GM19023 (cell line): Measurements from ENCODE around the gene INTS2.
"Not testable (repeated sequence)": the region's sequence is repeated elsewhere in the genome, so short reads cannot be mapped to it uniquely, and the experiment has no call there.

Experiments used
- ATAC-seq: cut with Tn5 transposase; IDR thresholded peaks from one replicate; pipeline ENCODE4 v1.9.1; 2021; ENCODE audit warnings: mild to moderate bottlenecking, moderate library complexity; ENCODE audit not compliant: unreplicated experiment

Gene INTS2, protein sequence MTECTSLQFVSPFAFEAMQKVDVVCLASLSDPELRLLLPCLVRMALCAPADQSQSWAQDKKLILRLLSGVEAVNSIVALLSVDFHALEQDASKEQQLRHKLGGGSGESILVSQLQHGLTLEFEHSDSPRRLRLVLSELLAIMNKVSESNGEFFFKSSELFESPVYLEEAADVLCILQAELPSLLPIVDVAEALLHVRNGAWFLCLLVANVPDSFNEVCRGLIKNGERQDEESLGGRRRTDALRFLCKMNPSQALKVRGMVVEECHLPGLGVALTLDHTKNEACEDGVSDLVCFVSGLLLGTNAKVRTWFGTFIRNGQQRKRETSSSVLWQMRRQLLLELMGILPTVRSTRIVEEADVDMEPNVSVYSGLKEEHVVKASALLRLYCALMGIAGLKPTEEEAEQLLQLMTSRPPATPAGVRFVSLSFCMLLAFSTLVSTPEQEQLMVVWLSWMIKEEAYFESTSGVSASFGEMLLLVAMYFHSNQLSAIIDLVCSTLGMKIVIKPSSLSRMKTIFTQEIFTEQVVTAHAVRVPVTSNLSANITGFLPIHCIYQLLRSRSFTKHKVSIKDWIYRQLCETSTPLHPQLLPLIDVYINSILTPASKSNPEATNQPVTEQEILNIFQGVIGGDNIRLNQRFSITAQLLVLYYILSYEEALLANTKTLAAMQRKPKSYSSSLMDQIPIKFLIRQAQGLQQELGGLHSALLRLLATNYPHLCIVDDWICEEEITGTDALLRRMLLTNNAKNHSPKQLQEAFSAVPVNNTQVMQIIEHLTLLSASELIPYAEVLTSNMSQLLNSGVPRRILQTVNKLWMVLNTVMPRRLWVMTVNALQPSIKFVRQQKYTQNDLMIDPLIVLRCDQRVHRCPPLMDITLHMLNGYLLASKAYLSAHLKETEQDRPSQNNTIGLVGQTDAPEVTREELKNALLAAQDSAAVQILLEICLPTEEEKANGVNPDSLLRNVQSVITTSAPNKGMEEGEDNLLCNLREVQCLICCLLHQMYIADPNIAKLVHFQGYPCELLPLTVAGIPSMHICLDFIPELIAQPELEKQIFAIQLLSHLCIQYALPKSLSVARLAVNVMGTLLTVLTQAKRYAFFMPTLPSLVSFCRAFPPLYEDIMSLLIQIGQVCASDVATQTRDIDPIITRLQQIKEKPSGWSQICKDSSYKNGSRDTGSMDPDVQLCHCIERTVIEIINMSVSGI

GRCh38 chr17:61927208-61928100, at the start of gene INTS2:
Gene INTS2 (minus strand): TSS chr17:61927982. CDS start chr17:61926644, 1,338 bp downstream.
- peak; percentile 72 for ATAC-seq

DNA sequence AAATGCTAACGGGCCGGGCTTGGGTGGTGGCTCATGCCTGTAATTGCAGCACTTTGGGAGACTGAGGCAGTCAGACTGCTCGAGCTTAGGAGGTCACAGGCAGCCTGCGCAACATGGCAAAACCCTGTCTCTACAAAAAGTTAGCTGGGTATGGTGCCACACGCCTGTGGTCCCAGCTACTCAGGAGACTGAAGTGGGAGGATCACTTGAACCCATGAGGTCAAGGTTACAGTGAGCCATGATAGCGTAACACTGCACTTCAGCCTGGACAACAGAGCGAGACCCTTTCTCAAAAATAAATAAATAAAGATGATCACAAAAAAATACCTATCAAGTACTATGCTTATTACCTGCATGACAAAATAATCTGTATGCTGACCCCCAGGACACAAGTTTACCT, 46.3 kb upstream of the INTS2 start:
- ATAC-seq, result no peak

DNA sequence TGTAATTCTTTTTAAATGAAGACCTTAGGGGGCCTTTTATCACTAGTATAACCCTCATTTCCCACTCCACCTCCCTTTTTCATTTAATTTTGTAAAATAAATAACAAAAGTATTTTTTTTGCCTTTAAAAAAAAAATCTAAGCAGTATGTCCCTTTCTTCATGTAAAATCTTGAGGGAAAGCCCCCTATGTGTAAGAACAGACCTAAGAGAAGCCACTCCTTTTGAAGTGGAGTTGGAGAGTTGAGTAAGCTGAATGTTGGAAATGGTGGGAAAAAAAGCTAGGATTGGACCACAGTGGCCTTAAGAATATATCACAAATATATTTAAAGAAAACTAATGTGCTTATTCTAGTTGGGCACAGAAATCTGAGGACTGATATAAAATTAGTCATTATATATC, 44.5 kb upstream of the INTS2 start:
- ATAC-seq, result no peak

- ATAC-seq, result no peak
Measured at GRCh38 chr17:61970030-61970429, 42.2 kb upstream of the INTS2 start.

GRCh38 chr17:61968757-61969156, 41.0 kb upstream of the INTS2 start:
- ATAC-seq, result no peak

DNA sequence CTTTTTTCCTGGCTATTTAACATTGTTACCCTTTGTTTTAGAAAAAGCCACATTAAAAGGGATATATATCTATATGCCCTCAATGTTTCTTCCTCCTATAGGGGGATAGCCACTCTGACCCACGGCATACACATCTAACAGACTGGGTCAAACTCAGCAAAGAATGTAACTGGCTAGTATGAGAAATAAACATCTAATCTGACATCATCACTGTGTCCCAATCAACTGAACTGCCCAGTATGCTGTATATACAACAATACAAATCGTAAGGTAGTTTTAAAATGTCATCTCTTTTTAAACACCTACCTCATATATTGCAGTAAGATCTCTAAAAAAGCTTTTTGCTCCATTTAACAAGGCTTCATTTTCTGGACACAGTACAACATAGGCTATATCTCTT, 39.9 kb upstream of the INTS2 start:
- no peak for ATAC-seq

DNA sequence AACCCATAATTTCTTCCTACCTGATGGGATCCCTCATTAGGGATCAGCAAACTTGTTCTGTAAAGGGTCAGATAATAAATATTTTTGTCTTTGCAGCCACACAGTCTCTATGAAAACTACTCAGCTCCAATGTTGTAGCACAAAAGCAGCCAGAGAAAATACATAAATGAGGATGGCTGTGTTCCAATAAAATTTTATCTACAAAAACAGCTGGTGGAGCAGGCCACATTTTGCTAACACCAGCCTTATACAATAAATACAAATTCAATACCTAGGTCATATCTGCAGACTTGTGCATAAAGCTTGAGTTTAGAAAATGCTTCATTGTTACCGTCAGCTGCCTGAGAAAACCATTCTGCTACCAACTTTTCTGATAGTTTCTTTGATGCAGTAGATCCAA, 38.4 kb upstream of the INTS2 start:
- ATAC-seq, result no peak

DNA sequence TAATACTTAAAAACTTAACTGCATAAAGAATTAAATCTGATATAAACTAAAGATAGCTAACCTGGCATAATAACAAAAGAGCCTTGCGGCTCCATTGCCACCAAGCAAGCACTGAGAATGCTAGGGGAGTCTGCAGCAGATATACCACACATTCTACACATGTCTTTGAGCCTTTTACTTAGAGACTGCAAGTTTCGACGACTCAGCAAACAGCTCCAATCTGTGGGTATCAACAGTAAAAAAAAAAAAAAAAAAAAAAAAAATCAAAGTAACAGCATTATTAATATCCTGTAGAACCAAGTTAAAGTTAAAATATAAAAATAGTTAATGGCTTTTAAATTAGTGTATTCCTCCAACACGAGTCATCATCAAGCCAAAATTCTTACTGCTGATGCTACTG, 27.8 kb upstream of the INTS2 start:
- ATAC-seq, result no peak

GRCh38 chr17:61947367-61948078, 19.7 kb upstream of the INTS2 start:
- no peak for ATAC-seq

- no peak for ATAC-seq
Measured at GRCh38 chr17:61946359-61946758, 18.6 kb upstream of the INTS2 start.

- no peak for ATAC-seq
Measured at GRCh38 chr17:61943117-61943516, 15.3 kb upstream of the INTS2 start.

DNA sequence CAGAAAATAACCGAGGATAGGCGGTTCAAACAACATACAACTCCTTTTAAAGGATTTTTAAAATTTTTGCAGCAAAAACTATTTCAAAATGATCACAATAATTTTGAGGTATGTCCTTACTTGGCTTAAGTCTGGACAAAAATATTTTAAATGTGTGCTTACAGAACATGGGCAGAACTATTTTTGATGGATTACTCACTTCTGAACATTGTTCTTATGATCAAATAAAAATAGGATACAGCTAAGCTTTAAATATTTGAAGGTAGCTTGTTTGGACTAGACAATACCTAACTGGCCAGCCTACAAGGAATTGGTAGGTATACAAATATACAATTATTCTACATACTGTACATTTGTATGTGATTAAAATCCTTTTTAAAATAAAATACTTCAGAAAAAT, 14.3 kb upstream of the INTS2 start:
- no peak for ATAC-seq

DNA sequence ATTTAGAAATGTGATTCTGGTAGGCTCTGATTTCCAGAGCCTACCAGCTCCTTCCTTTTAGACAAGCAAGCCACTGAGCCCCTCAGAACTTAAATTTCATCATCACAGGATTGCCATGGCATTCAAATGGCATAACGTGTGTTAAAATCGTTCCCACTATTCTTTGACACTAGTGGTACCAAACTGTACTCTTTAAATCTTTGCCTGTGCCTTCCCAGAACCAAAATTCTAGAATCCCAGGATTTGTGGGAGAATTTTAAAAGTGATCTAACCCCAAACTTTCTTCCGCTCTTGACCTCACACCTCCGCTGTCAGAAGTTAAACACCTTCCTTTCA, 287 bp upstream of the INTS2 start:
- no peak for ATAC-seq

GRCh38 chr17:61926826-61927207, 965 bp downstream of the INTS2 start:
- ATAC-seq, result no peak

DNA sequence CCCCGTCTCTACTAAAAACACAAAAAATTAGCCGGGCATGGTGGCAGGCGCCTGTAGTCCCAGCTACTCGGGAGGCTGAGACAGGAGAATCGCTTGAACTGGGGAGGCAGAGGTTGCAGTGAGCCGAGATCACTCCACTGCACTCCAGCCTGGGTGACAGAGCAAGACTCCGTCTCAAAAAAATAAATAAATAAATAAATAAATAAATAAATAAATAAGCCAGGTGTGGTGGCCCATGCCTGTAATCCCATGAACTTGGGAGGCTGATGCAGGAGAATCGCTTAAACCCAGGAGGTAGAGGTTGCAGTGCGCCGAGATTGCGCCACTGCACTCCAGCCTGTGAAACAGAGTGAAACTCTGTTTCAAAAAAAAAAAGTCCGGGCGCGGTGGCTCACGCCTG, 12.6 kb downstream of the INTS2 start:
- not testable (repeated sequence) for ATAC-seq

DNA sequence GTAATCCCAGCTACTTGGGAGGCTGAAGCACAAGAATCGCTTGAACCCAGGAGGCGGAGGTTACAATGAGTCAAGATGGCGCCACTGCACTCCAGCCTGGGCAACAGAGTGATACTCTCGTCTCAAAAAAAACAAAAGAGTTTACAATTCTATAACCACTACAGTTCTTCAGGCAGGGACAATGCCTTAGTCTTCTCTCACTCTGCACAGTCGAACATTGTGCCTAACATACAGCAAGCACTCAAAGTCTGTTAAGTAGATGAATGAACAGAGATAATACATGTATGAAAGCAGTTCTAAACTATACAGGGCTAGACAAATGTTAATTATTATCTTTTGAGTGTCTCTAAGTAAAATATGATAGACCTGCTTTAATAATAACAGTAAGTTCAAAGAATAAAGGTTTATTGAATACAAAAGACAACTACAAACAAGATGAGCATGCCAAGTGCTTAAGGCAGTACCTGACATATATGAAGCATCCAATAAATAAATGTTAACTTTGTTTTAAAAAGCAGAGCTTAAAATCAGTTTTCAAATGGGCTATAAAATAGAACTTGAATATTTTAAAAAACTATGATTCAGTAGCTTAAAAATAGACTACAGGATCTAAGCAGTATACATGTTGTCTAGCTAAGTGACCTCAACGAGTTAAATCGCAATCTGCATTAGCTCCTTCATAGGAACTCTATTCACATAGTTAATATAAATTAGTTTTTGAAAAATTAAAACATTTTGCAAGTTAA, 19.3 kb downstream of the INTS2 start:
- ATAC-seq, result no peak

- ATAC-seq, result no peak
Measured at GRCh38 chr17:61907361-61907760, 20.4 kb downstream of the INTS2 start.

DNA sequence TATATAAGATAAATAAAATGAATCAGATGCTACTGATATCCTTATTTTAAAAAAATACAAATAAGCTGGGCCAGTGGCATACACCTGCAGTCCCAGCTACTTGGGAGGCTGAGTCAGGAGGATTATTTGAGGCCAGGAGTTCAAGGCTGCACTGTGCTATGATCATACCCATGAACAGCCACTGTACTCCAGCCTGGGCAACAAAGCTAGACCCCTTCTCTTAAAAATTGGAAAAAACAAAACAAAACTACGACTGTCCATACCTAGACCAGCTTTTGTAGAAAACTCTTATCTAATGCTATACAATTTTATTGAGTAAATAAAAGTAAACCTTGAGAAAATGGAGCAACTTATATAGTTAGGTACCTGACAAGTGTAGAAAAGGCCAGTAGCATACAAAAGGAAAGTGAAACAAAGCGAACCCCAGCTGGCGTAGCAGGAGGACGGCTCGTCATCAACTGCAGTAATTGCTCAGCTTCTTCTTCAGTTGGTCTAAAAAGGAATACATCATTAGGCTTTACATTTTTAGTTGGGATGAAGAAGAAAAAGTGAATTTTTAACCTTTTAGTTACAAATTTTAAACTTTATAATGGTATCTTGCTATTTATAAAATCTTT, 23.6 kb downstream of the INTS2 start:
- peak; percentile 89 for ATAC-seq

DNA sequence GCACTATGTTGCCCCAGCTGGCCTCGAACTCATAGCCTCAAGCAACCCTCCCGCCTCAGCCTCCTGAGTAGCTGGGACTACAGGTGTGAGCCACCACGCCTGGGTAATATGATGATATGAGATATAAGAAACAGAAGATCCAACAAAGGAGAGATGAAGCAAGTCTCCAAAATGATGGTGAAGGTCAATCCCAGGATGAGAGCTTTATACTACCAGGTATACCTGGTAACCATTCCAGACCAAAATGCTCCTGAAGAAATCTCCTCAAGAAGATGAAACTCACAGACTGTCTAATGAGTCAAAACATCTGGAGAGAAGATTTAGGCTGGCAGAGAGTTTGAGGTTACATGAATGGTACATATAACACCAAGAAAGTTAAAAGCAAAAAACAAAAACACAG, 24.5 kb downstream of the INTS2 start:
- ATAC-seq, result no peak
